BLaER1 treated with 17β-estradiol and CSF1 and Interleukin-3, amounts not matched to agents 10 nM and 100 nM (cell line): ENCODE data around the gene NHEJ1.

ENCODE experiments used
- H3K27ac ChIP-seq, 11 experiments: shearing (Covaris generic); formaldehyde crosslinking; 2 replicates each; pipeline ENCODE4 v1.8.1; 2022
- H3K27me3 ChIP-seq, 11 experiments: shearing (Covaris generic); formaldehyde crosslinking; 2 replicates each; pipeline ENCODE4 v1.8.1; 2022
- H3K36me3 ChIP-seq, 11 experiments: shearing (Covaris generic); formaldehyde crosslinking; 2 replicates each; pipeline ENCODE4 v1.8.1; 2022
- H3K4me1 ChIP-seq, 10 experiments: shearing (Covaris generic); formaldehyde crosslinking; 2 replicates each; pipeline ENCODE4 v1.8.1; 2022
- H3K4me2 ChIP-seq, 11 experiments: shearing (Covaris generic); formaldehyde crosslinking; 2 replicates each; pipeline ENCODE4 v1.8.1; 2022
- H3K4me3 ChIP-seq, 10 experiments: shearing (Covaris generic); formaldehyde crosslinking; 2 replicates each; pipeline ENCODE4 v1.8.1; 2022
- H3K9ac ChIP-seq, 11 experiments: shearing (Covaris generic); formaldehyde crosslinking; 2 replicates each; pipeline ENCODE4 v1.8.1; 2022
- H3K9me3 ChIP-seq, 11 experiments: shearing (Covaris generic); formaldehyde crosslinking; replicated peaks in 1 of 11; 2 replicates each; pipeline ENCODE4 v1.8.1; 2022
- H4K20me1 ChIP-seq, 11 experiments: shearing (Covaris generic); formaldehyde crosslinking; 2 replicates each; pipeline ENCODE4 v1.8.1; 2022
- Cebpa-rat ChIP-seq, 11 experiments: shearing (Covaris generic); IDR thresholded peaks; 2 replicates each; pipeline ENCODE4 v1.8.1; 2022

NHEJ1 gene

GRCh38 chr2:219082332-219082958 is 78.2 kb downstream of the NHEJ1 start:
- H3K4me2 ChIP-seq: peak overlapping the region in 2 of 11 experiments; percentile 20 to 28; a peak in 2 of 22 replicates
- H3K27ac ChIP-seq: no peak overlapping the region
- H3K4me1 ChIP-seq: peaks cover 13 to 35% (median 22%) of the 10 kb centered on the region in 10 experiments; a peak in 18 of 20 replicates
- no peak for TF ChIP-seq Cebpa-rat (IDR thresholded peaks at IDR 0.05)
- no peak overlapping the region for H3K4me3 ChIP-seq
- H3K27me3 ChIP-seq: no peaks in the 10 kb centered on the region
- H3K36me3 ChIP-seq: peaks cover 2 to 11% (median 7%) of the 10 kb centered on the region in 11 experiments; a peak in 20 of 22 replicates
- no peak overlapping the region for H3K9ac ChIP-seq
- no peaks in the 10 kb centered on the region for H3K9me3 ChIP-seq
- H4K20me1 ChIP-seq: peaks cover 0 to 35% (median 0%) of the 10 kb centered on the region in 11 experiments; a peak in 5 of 22 replicates

DNA sequence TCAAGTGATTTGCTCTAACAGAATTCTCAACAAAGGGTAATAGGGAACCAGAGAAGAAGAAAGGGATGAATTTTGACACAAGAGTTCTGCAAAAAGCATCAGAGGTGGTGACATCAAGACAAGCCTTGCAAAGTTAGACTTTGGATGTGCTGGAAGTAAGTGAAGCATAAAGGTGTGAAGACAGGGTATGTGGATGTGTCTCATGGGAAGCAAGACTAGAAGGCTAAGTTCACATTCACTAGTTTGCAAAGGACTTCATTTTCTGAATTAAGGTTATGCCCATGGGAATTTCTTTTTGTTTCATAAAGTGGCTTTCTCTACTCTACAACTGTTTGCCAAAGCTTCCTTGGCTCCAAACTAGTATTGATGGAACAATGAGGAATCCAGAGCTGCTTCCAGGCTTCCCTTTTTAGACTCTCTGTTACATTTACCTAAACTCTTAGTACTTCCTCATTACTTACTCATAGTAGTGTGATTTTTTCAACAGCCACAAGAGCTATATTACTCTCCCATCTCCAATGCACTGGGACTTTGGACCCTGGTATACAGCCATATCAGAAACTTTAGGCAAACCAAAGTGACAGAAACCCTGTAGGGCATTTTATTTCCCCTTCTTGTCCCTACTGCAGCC is 78.8 kb downstream of the NHEJ1 start:
- peaks cover 0 to 32% (median 0%) of the 10 kb centered on the region in 11 experiments; a peak in 5 of 22 replicates for H4K20me1 ChIP-seq
- peaks cover 12 to 28% (median 20%) of the 10 kb centered on the region in 10 experiments; a peak in 18 of 20 replicates for H3K4me1 ChIP-seq
- no peak overlapping the region for H3K9ac ChIP-seq
- H3K9me3 ChIP-seq: no peaks in the 10 kb centered on the region
- no peaks in the 10 kb centered on the region for H3K27me3 ChIP-seq
- peak overlapping the region in 6 of 11 experiments; percentile 0 to 49 (median 16); a peak in 9 of 22 replicates for H3K4me2 ChIP-seq
- no peak overlapping the region for H3K4me3 ChIP-seq
- no peak overlapping the region for H3K27ac ChIP-seq
- peaks cover 9 to 16% (median 13%) of the 10 kb centered on the region in 11 experiments for H3K36me3 ChIP-seq
- no peak for TF ChIP-seq Cebpa-rat (IDR thresholded peaks at IDR 0.05)

DNA sequence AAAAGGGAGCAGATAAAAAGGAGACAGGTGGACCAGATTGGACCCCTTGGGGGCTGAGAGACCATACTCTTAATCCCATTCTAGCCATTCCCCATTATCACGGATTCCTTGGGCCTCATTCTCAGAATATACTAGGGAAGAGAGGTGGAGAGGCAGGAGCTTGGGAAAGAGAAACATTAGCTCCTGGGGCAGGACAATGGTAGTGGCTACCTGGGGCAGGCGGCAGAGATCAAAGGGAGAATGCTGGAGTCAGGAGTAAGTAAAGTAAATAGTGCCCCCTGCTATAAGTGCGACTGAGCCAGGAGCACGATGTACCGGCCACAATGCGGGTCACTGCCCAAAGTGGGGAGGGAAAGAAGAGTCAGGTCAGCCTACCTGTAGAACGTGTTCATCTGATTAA is 79.5 kb downstream of the NHEJ1 start:
- Histone ChIP-seq H3K36me3 (peaks cover 16 to 22% (median 20%) of the 10 kb centered on the region in 11 experiments), H3K27ac (no peak overlapping the region; a peak in 1 of 22 replicates), H3K9ac (no peak overlapping the region), H3K4me3 (no peak overlapping the region), H3K4me1 (peaks cover 10 to 27% (median 18%) of the 10 kb centered on the region in 10 experiments; a peak in 15 of 20 replicates), H4K20me1 (peaks cover 0 to 27% (median 0%) of the 10 kb centered on the region in 11 experiments; a peak in 4 of 22 replicates), H3K27me3 (no peaks in the 10 kb centered on the region), H3K4me2 (peak overlapping the region in 7 of 11 experiments; percentile 0 to 49 (median 11); a peak in 7 of 22 replicates), H3K9me3 (no peaks in the 10 kb centered on the region)
- TF ChIP-seq Cebpa-rat (IDR thresholded peaks at IDR 0.05): no peak

DNA sequence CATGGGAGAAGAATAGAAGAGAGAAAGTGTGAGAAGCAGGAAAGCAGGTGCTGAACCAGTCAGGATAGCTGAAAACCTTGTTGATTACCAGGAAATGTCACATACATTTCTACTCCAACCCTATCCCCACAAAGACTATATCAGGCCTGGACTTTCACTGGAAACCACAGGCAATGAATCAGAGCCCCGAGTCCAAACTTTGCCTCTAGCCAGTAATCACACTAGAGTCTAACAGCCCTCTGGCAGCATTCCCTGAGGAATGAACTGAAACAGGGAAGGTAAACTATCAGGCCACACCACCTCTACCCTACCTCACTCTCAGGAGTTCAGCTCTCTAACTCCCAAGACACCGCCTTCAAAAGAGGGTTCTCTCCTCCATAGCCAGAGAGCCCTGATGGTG is 81.2 kb downstream of the NHEJ1 start:
- H3K4me1 ChIP-seq: peaks cover under 1 to 27% (median 10%) of the 10 kb centered on the region in 10 experiments; a peak in 12 of 20 replicates
- no peak for TF ChIP-seq Cebpa-rat (IDR thresholded peaks at IDR 0.05)
- H3K27ac ChIP-seq: no peak overlapping the region
- no peak overlapping the region for H3K4me3 ChIP-seq
- no peaks in the 10 kb centered on the region for H3K27me3 ChIP-seq
- H3K9me3 ChIP-seq: no peaks in the 10 kb centered on the region
- H4K20me1 ChIP-seq: peaks cover 0 to 27% (median 0%) of the 10 kb centered on the region in 11 experiments; a peak in 4 of 22 replicates
- no peak overlapping the region for H3K9ac ChIP-seq
- H3K36me3 ChIP-seq: peaks cover 29 to 38% (median 37%) of the 10 kb centered on the region in 11 experiments
- H3K4me2 ChIP-seq: peak overlapping the region in 2 of 11 experiments; percentile 12 to 23; a peak in 1 of 22 replicates

DNA sequence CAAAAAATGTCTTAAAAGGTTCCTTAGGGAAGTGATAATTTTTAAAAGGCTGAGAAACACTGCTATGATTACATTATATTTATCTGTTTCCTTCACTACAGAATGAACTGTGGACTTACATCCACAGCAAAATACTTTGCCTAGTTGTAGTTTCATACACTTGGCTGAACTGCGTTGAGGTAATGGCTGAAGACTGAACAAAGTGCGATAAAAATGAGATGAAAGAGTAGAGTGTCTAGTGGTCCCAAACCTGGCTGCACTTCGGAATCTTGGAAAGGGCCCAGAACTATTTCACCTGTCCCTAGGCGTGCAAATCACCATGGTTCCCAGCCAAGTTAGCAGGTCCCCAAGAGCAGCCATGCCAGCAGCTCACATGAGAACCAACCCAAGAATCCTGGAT is 81.7 kb downstream of the NHEJ1 start:
- H3K9me3 ChIP-seq: no peaks in the 10 kb centered on the region

DNA sequence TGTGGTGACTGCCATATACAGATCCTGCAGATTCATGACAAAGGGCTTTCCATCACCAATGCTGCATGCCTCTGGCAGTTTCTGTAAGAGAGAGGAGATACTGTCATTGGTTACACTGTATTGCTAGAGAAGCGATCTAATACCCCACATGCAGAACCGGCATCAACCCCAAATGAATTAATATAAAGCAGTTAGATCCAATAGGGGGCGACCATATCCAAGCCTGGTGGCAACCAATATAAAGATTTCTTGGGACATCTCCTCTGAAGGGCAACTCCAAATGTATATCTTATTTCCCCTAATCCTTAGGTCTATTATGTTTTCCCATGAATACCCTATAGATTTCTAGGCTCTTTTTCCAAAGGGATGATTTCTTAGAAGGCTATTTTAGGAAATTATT is 82.5 kb downstream of the NHEJ1 start:
- Histone ChIP-seq H3K9me3 (no peaks in the 10 kb centered on the region), H3K36me3 (peaks cover 29 to 50% (median 44%) of the 10 kb centered on the region in 11 experiments), H3K4me3 (no peak overlapping the region), H3K4me2 (no peak overlapping the region), H4K20me1 (peaks cover 0 to 27% (median 0%) of the 10 kb centered on the region in 11 experiments; a peak in 4 of 22 replicates), H3K4me1 (peaks cover 0 to 27% (median 9%) of the 10 kb centered on the region in 10 experiments; a peak in 12 of 20 replicates), H3K27me3 (no peaks in the 10 kb centered on the region), H3K27ac (no peak overlapping the region), H3K9ac (no peak overlapping the region)
- no peak for TF ChIP-seq Cebpa-rat (IDR thresholded peaks at IDR 0.05)

More for the DNA sequence above, 81.7 kb downstream of the NHEJ1 start:
- H4K20me1 ChIP-seq: peaks cover 0 to 27% (median 0%) of the 10 kb centered on the region in 11 experiments; a peak in 4 of 22 replicates
- no peak overlapping the region for H3K27ac ChIP-seq
- no peak overlapping the region for H3K4me3 ChIP-seq
- no peak for TF ChIP-seq Cebpa-rat (IDR thresholded peaks at IDR 0.05)
- H3K4me1 ChIP-seq: peaks cover 0 to 27% (median 9%) of the 10 kb centered on the region in 10 experiments; a peak in 12 of 20 replicates
- H3K4me2 ChIP-seq: peak overlapping the region in 3 of 11 experiments; percentile 12 to 23 (median 19); a peak in 2 of 22 replicates
- H3K36me3 ChIP-seq: peaks cover 29 to 43% (median 41%) of the 10 kb centered on the region in 11 experiments
- H3K9ac ChIP-seq: no peak overlapping the region
- H3K27me3 ChIP-seq: no peaks in the 10 kb centered on the region

- no peak for TF ChIP-seq Cebpa-rat (IDR thresholded peaks at IDR 0.05)
- Histone ChIP-seq H3K4me2 (no peak overlapping the region), H3K4me3 (no peak overlapping the region), H3K36me3 (peaks cover 29 to 51% (median 45%) of the 10 kb centered on the region in 11 experiments), H3K9me3 (no peaks in the 10 kb centered on the region), H4K20me1 (peaks cover 0 to 17% (median 0%) of the 10 kb centered on the region in 11 experiments; a peak in 4 of 22 replicates), H3K9ac (no peak overlapping the region), H3K4me1 (peaks cover 0 to 17% (median 3%) of the 10 kb centered on the region in 10 experiments; a peak in 12 of 20 replicates), H3K27ac (no peak overlapping the region), H3K27me3 (no peaks in the 10 kb centered on the region)
These were observed 84.4 kb downstream of the NHEJ1 start for GRCh38 chr2:219076253-219076652.

GRCh38 chr2:219073413-219074129 is 87.0 kb downstream of the NHEJ1 start:
- Histone ChIP-seq H3K4me2 (no peak overlapping the region), H3K36me3 (peaks cover 29 to 51% (median 45%) of the 10 kb centered on the region in 11 experiments), H3K4me1 (peaks cover 0 to 5% (median 0%) of the 10 kb centered on the region in 10 experiments; a peak in 5 of 20 replicates), H3K9me3 (no peaks in the 10 kb centered on the region), H4K20me1 (no peaks in the 10 kb centered on the region; a peak in 1 of 22 replicates), H3K27ac (no peak overlapping the region), H3K4me3 (no peak overlapping the region), H3K9ac (no peak overlapping the region), H3K27me3 (no peaks in the 10 kb centered on the region)
- TF ChIP-seq Cebpa-rat (IDR thresholded peaks at IDR 0.05): no peak
